Measurements from ENCODE around the gene UNC5C.

UNC5C gene

DNA sequence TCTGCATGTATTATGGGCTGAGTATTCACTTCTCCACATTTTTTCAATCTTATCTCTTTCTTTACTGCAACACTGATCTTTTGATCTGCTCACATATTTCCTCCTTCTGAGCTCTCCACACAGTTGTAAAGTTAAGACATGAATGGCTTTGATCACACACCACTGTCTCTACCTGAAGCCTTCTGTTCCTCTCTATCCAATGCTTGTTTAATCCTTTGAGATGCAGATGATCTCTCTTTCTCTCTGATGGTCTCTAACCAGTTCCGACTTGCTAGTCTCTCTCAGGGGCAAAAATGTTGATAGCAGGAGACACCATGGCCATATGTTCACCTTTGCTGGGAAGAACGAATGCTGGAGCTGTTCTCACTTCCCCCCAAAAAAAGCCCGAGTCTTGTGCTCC lies 162.4 kb downstream of the UNC5C start:
- FAIRE-seq = no peak

- FAIRE-seq = no peak
Measured at GRCh38 chr4:95381843-95382580, 166.8 kb downstream of the UNC5C start.

- FAIRE-seq = no peak
Measured at GRCh38 chr4:95379633-95380032, 169.1 kb downstream of the UNC5C start.

GRCh38 chr4:95377366-95377900 lies 171.3 kb downstream of the UNC5C start:
- no peak for FAIRE-seq

DNA sequence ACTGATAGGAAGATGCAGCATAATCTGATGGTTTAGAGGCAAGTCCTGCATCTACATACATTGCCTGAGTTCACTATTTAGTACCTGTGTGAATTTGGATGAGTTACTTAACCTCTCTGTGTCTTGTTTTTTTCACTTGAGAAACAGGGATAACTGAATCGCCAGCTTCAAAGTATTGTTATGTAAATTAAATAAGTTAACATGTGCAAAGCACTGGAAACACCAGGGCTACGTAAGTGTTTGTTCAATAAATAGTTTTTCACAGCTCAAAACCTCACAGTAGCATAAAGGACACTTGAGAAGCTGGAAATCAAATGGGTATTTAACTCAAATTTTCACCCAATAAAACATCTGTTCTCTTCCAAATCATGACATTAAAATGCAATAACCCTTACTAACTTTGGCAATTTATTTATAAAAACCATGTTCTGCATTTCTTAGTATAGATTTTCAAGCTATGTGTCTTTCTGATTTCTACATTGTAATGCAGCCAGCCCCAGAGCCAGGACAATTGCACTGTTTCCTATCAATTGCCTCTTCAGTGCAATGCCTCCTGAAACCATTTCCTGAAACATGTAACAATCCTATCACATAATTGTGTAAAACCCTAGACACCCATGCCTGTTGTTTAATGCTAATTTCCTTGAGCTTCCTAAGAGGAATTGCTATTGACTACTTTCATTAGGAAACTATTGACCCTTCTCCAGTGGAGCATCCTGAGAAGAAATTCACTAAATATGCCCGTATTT lies 177.1 kb downstream of the UNC5C start:
- FAIRE-seq = no peak

DNA sequence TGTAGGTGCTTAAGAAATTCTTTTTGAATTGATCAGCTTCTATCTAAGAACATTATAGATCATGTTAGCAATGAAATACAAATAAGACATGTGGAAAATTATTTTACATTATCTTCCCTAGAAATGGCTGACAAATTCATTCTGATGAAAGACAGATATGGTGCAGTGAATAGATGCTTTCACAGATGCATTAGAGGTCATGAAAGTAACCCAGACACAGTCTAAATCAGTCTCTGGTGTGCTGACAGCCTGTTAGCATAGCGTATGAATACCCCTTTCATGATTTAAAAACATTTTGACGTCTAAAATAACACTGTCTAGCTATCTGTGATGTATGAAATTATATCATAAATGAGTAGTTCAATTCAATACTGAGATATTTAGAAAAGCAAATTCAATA lies 180.9 kb downstream of the UNC5C start:
- no peak for FAIRE-seq

DNA sequence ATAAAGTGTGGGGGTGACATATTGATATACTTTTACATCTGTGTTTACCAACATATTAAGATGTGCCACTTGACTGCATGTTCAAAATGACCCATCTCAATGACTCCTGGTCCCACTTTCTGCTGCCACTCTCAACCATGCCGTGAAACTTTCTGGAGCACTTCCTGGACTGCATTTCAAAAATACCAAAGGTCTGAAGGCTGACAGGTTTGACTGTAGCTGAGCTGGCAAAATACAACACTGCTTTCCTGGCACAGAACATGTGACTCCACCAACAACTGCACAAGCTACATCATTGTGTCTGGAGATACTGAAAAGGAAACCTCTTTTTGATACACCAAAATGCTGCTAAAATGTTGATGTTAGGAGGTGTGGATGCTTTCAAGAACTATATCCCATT lies 184.8 kb downstream of the UNC5C start:
- FAIRE-seq = no peak

DNA sequence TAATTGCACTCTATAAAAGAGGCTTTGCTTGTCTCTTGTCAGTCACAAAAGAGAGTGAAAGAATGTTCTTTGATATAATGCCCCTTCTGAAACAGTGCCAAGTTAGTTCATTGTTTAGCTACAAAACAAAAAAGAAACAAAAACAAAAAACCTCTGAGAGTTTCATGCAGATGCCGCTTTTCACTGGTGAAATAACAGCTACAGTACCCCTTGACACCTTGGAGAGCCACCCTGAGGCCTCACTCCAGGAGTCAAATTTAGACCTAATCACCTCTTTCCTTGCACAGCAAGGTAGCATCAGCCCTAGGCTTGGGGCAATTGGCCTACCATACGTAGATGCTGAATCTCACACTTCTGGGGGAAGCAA lies 185.2 kb downstream of the UNC5C start:
- FAIRE-seq = no peak

GRCh38 chr4:95362906-95363558 lies 185.7 kb downstream of the UNC5C start:
- FAIRE-seq = no peak

DNA sequence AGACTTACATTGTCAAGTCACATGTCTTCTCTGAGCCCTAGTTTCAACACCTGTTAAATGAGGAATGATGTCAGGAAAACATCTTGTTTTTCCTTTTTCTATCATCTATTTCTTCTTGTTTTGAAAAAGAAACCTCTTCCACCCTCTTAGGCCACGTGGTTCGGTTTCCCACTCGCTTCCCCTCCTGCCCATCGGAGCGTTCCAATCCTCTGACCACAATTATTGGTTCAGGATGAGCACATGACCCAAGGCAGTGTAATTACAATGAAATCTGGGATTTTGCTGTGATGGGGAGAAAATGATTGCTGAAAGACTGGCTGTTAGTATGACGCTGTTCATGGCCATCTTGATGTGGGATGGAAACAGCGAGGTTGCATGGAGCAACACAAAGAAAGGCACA lies 186.7 kb downstream of the UNC5C start:
- FAIRE-seq = no peak

GRCh38 chr4:95361696-95361965 lies 187.1 kb downstream of the UNC5C start:
- FAIRE-seq = no peak

DNA sequence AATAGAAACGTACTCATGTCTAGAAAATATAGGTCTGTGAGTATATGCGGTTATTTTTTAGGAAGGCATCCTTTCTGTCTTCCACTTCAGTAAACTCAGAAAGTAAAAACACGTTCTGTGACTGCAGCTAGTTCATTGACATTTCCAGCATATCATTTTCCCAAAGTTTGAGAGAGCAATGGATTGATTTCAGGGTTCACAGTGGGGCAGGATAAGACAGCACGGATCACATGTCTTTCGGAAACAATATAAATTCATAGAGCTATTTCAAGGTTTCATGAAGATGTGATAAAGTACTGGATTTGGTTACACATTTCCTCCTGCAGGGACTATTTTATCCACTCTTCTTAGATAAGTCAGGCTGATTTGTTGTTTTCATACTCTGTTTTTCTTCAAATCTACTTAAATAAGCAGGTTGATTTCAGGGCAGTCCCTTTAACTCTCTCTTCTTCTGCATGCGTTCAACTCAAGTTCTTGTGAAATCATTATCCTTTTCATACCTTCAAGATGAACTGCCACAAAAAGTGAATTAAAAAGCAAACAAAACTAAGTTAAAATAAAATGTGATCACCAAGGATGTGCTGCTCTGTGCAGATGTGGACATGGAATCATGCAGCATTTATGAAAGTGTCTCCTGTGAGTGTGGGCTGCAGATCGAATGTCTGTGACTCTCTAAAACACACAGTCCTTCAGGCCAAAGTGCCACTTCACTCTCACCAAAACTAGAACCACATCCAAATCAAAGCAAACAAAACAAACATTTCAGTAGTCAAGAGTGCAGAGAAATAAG lies 187.7 kb downstream of the UNC5C start:
- FAIRE-seq = no peak

GRCh38 chr4:95360256-95360903 lies 188.4 kb downstream of the UNC5C start:
- FAIRE-seq = no peak

DNA sequence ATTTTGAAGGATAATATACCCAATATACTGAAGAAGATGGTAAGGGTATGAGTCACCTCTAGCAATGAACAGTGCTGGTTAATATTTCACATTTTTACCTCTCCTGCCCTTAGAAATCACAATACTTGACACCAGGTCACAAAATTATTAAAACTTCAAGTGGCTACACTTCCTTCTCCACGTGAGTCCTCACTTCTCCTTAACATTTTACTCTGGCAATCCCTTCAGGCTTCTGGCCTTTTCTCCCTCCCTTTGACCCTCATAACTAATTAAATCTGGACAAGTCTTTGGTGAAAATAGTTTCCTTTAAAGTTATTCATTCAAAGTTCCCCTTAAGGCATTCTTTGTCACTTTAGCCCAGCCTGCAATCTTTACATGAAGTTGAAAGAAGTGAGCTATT lies 190.4 kb downstream of the UNC5C start:
- FAIRE-seq = no peak

- no peak for FAIRE-seq
Measured at GRCh38 chr4:95355021-95355420, 193.8 kb downstream of the UNC5C start.

DNA sequence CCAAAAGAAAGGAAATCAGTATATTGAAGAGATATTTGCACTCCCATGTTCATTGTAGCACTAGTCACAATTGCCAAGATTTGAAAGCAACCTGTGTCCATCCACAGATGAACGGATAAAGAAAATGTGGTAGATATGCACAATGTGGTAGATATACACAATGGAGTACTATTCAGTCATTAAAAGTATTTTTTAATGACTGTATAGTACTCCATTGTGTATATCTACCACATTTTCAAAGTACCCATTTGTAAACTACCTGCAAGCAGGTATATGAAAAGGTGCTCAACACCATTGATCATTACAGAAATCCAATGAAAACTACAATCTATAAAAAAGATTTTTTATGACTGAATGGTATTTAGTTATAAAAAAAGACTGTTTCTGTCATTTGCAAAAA lies 200.4 kb downstream of the UNC5C start:
- FAIRE-seq = no peak

DNA sequence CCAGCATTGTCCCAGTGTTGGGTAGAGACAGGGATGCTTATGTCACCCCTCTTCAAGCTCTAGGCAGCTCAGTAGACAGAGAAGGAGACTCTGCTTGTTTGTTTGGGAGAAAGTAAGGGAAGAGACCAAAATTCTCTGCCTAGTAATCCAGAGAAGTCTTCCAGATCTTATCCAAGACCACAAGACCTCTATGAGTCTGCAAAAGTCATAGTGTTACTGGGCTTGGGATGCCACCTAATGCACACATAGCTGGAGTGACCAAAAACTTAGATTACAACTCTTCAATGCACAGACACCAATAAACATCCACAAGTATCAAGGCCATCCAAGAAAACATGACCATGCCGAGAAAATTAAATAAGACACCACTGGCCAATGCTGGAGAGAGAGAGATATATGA lies 205.5 kb downstream of the UNC5C start:
- no peak for FAIRE-seq

DNA sequence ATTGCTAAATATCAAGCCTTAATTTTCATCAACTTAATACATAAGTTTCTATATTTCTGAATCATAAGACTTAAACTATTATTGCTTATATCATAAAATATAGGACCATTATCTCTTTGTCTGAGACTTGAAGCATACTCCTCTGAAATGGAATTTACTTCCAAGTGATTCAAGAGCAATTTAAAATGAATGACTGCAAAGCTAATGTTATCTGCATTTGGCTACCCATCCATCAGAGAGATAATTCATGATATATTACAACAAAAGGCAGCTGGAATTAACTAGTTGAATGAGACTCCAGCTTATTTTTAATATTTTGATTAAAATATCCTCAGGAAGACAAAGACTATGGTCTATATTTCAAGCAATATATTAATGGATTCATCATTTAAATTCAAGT lies 208.6 kb downstream of the UNC5C start:
- FAIRE-seq = no peak

- FAIRE-seq = no peak
Measured at GRCh38 chr4:95325665-95326064, 223.1 kb downstream of the UNC5C start.

DNA sequence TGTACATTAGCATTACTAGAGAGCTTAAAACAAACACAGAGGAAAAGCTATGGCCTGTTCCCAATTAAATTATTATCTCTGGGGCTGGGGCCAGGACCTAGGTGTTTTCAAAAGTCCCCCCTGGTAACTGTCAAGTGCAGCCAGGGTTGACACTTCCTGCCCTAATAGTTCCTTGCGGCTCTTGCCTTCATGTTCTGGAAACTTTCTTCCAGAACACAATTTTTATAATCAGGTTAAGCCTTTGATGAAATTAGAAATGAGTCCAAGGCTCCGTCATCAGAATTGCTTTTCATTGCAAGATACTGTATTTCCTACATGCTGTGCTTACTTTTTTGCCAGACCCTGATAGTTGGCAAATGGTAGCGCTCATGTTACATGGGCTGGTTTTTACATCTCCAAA lies 229.6 kb downstream of the UNC5C start:
- FAIRE-seq = no peak

DNA sequence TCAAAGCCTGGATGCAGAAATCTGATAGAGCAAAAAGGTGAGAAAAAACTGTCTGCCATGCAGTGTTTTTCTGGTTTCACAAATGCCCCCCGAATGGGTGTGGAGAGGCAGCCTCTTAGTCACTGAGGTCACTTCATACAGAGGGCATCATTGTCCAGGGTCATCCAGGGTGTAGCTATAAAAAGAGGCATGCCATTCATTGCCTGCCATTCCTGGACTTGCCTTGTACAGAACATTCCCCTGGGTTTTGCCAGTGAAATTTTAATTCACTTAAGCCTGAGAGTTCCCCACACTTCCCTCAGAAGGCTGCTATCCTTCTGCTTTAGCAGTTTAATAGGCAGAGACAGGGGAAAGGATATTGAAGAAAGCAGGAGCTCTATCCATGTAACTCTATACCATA lies 230.3 kb downstream of the UNC5C start:
- no peak for FAIRE-seq

- no peak for FAIRE-seq
Measured at GRCh38 chr4:95318044-95318443, 230.7 kb downstream of the UNC5C start.
